HL-60 (cell line): Measurements from ENCODE around the gene DNPH1.

Experiments
- DNase-seq, 2 experiments: peaks; one replicate each; pipeline ENCODE4 v3.0.0-alpha.2; 2010 to 2020; ENCODE audit warnings: low read depth in 1 of 2, low spot score in 1 of 2
- H3K27ac ChIP-seq: fragments of 250-450 bp; sonication (Bioruptor Pico); replicated peaks from 2 replicates; pipeline ENCODE4 v1.5.1; 2020; ENCODE audit warnings: mild to moderate bottlenecking, moderate library complexity
- H3K27me3 ChIP-seq: fragments of 250-450 bp; sonication (Bioruptor Pico); 2 replicates; pipeline ENCODE4 v1.5.1; 2021; ENCODE audit warnings: mild to moderate bottlenecking, moderate library complexity; ENCODE audit not compliant: insufficient read depth, poor library complexity, severe bottlenecking
- H3K4me3 ChIP-seq: replicated peaks from 2 replicates; pipeline ENCODE4 v1.5.1; 2011; ENCODE audit warnings: mild to moderate bottlenecking, control low read depth, low read length; ENCODE audit not compliant: insufficient read depth
- GABPA ChIP-seq: IDR thresholded peaks from 2 replicates; pipeline ENCODE4 v1.6.1; 2012; ENCODE audit warnings: low read depth
- POLR2AphosphoS5 ChIP-seq: IDR thresholded peaks from 2 replicates; pipeline ENCODE4 v1.6.1; 2012; ENCODE audit warnings: low read depth
- SPI1 ChIP-seq: IDR thresholded peaks from 2 replicates; pipeline ENCODE4 v1.6.1; 2012; ENCODE audit warnings: low read depth, mild to moderate bottlenecking, borderline replicate concordance
- TF ChIP-seq, protein P1 (sequence below): IDR thresholded peaks from 2 replicates; pipeline ENCODE4 v1.6.1; 2012; ENCODE audit warnings: low read depth; ENCODE audit not compliant: insufficient replicate concordance
- TF ChIP-seq, protein P2 (sequence below): IDR thresholded peaks from one replicate; pipeline ENCODE4 v1.5.1; 2011; ENCODE audit warnings: low read length, control low read depth, inconsistent platforms; ENCODE audit not compliant: insufficient read depth

DNPH1 gene

DNA sequence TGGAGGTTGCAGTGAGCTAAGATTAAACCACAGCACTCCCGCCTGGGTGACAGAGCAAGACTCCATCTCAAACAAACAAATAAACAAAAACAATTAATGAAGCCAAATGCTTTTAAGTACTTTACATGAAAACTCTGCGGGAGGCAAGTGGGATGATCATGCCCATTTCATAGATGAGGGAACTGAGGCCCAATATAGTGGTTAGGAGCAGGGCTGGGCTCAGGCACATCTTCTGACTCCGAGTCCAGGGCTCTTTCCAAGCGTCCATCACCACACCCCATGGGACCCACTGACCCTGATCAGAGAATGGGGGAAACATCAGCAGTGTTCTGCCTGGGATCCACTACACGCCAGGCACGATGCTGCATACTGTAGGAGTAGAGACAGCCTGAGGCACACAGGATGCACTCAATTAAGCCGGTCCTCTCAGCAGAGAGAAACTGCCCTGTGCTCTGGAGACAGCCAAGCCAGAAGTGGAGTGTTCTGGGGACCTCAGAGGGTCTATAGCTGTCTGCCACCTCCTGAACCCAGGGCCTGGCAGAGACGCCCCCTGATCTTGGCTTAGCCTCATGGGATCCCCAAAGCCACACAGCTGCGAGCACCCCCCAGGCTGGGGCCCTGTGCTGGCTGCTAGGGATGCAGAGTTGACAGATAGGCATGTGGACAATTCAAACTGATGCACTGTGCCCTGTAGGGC is 27.5 kb upstream of the DNPH1 start:
- H3K4me3 ChIP-seq: no peak overlapping the region
- TF ChIP-seq GABPA: no peak
- no peak for TF ChIP-seq SPI1
- no peak for TF ChIP-seq POLR2AphosphoS5
- TF ChIP-seq, protein P1, sequence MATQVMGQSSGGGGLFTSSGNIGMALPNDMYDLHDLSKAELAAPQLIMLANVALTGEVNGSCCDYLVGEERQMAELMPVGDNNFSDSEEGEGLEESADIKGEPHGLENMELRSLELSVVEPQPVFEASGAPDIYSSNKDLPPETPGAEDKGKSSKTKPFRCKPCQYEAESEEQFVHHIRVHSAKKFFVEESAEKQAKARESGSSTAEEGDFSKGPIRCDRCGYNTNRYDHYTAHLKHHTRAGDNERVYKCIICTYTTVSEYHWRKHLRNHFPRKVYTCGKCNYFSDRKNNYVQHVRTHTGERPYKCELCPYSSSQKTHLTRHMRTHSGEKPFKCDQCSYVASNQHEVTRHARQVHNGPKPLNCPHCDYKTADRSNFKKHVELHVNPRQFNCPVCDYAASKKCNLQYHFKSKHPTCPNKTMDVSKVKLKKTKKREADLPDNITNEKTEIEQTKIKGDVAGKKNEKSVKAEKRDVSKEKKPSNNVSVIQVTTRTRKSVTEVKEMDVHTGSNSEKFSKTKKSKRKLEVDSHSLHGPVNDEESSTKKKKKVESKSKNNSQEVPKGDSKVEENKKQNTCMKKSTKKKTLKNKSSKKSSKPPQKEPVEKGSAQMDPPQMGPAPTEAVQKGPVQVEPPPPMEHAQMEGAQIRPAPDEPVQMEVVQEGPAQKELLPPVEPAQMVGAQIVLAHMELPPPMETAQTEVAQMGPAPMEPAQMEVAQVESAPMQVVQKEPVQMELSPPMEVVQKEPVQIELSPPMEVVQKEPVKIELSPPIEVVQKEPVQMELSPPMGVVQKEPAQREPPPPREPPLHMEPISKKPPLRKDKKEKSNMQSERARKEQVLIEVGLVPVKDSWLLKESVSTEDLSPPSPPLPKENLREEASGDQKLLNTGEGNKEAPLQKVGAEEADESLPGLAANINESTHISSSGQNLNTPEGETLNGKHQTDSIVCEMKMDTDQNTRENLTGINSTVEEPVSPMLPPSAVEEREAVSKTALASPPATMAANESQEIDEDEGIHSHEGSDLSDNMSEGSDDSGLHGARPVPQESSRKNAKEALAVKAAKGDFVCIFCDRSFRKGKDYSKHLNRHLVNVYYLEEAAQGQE: no peak
- TF ChIP-seq, protein P2, sequence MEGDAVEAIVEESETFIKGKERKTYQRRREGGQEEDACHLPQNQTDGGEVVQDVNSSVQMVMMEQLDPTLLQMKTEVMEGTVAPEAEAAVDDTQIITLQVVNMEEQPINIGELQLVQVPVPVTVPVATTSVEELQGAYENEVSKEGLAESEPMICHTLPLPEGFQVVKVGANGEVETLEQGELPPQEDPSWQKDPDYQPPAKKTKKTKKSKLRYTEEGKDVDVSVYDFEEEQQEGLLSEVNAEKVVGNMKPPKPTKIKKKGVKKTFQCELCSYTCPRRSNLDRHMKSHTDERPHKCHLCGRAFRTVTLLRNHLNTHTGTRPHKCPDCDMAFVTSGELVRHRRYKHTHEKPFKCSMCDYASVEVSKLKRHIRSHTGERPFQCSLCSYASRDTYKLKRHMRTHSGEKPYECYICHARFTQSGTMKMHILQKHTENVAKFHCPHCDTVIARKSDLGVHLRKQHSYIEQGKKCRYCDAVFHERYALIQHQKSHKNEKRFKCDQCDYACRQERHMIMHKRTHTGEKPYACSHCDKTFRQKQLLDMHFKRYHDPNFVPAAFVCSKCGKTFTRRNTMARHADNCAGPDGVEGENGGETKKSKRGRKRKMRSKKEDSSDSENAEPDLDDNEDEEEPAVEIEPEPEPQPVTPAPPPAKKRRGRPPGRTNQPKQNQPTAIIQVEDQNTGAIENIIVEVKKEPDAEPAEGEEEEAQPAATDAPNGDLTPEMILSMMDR: no peak
- H3K27me3 ChIP-seq: peaks cover 16% of the 10 kb centered on the region
- no peak overlapping the region for H3K27ac ChIP-seq
- no peak for DNase-seq

DNA sequence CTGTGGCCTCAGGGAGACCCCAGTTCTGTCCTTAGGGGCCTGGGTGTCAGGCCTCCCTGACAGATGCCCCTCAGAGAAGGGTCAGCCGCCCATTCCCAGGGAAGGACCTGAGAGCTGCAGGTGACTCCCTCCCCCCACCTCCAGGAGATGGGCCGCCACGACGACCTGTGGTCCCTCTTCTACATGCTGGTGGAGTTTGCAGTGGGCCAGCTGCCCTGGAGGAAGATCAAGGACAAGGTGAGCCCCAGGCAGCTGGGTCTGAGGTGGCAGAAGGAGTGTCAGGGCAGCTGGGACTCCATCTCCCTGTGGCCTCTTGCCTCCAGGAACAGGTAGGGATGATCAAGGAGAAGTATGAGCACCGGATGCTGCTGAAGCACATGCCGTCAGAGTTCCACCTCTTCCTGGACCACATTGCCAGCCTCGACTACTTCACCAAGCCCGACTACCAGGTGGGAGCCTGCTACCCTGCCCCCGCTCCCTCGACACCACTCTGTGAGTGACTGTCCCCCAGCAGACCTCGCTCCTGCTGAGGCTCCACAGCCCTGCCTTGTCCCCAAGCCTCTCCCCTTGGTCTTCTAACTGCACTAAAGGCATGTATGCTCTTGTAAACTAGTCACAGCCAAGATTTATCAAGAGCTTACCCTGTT is 26.2 kb upstream of the DNPH1 start:
- Histone ChIP-seq H3K27me3 (peaks cover 29% of the 10 kb centered on the region), H3K4me3 (no peak overlapping the region), H3K27ac (no peak overlapping the region)
- TF ChIP-seq, protein P2: no peak
- TF ChIP-seq GABPA (no peak), POLR2AphosphoS5 (no peak), SPI1 (no peak)
- TF ChIP-seq, protein P1: no peak
- no peak for DNase-seq

DNA sequence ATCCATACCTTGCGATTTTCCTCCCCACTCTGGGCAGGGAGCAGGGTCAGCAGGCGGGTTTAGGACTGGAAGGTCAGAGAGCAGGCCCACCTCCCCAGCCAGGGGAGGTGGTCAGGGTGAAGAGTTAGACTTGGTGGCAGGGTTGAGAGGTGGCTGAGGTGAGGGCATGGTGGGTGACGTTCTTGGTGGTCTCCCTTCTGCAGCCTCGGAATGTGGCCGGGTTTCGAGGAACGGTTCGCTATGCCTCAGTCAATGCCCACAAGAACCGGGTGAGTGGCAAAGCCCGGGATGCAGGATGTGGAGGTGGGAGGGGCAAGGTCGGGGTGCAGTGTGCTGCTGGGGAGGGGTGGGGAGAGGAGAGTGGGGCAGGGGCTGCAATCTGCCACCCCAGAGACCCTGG is 25.6 kb upstream of the DNPH1 start:
- TF ChIP-seq, protein P2: no peak
- TF ChIP-seq SPI1: no peak
- TF ChIP-seq, protein P1: no peak
- TF ChIP-seq POLR2AphosphoS5: no peak
- no peak for TF ChIP-seq GABPA
- Histone ChIP-seq H3K27me3 (peaks cover 31% of the 10 kb centered on the region), H3K4me3 (no peak overlapping the region), H3K27ac (no peak overlapping the region)
- DNase-seq: no peak
